ENCODE data around the gene ASB11.
A peak's percentile ranks its signal among the peaks of the same experiment; 100 is the strongest.
"Not testable (repeated sequence)": the region's sequence is repeated elsewhere in the genome, so short reads cannot be mapped to it uniquely, and the experiment has no call there.

Gene ASB11

GRCh38 chrX:15315509-15315908 lies at the start of gene ASB11:
Gene ASB11, minus strand, starts transcription at chrX:15315640. Its CDS starts 35 bp downstream, at chrX:15315605.
- no peak for DNase-seq

GRCh38 chrX:15359701-15360100 lies 44.3 kb upstream of the ASB11 start:
- DNase-seq = no peak

GRCh38 chrX:15358533-15358932 lies 43.1 kb upstream of the ASB11 start:
- DNase-seq = no peak

GRCh38 chrX:15356444-15356843 lies 41.0 kb upstream of the ASB11 start:
- no peak for DNase-seq

- no peak for DNase-seq
Measured at GRCh38 chrX:15350329-15350996, 35.0 kb upstream of the ASB11 start.

- DNase-seq = peak; percentile 37
Measured at GRCh38 chrX:15349046-15349445, 33.6 kb upstream of the ASB11 start.

- DNase-seq = no peak
Measured at GRCh38 chrX:15345976-15346375, 30.5 kb upstream of the ASB11 start.

- no peak for DNase-seq
Measured at GRCh38 chrX:15344106-15344505, 28.7 kb upstream of the ASB11 start.

- no peak for DNase-seq
Measured at GRCh38 chrX:15343075-15343476, 27.6 kb upstream of the ASB11 start.

- DNase-seq = no peak
Measured at GRCh38 chrX:15340867-15341266, 25.4 kb upstream of the ASB11 start.

- DNase-seq = no peak
Measured at GRCh38 chrX:15336023-15336413, 20.6 kb upstream of the ASB11 start.

- peak; percentile 91 for DNase-seq
Measured at GRCh38 chrX:15335135-15336022, 19.9 kb upstream of the ASB11 start, which contains the start of gene PIGA. Gene PIGA, minus strand, starts transcription at chrX:15335523. Its CDS starts 3,593 bp downstream, at chrX:15331930.

GRCh38 chrX:15334561-15334960 lies 19.1 kb upstream of the ASB11 start:
- no peak for DNase-seq

GRCh38 chrX:15328821-15329220 lies 13.4 kb upstream of the ASB11 start:
- DNase-seq = no peak

- DNase-seq = no peak
Measured at GRCh38 chrX:15328131-15328530, 12.7 kb upstream of the ASB11 start.

GRCh38 chrX:15322472-15322871 lies 7.0 kb upstream of the ASB11 start:
- DNase-seq = no peak

- DNase-seq = no peak
Measured at GRCh38 chrX:15322072-15322471, 6.6 kb upstream of the ASB11 start.

GRCh38 chrX:15321447-15321846 lies 6.0 kb upstream of the ASB11 start:
- no peak for DNase-seq

GRCh38 chrX:15320297-15320696 lies 4.9 kb upstream of the ASB11 start:
- DNase-seq = no peak

GRCh38 chrX:15319075-15319474 lies 3.6 kb upstream of the ASB11 start:
- no peak for DNase-seq

- DNase-seq = no peak
Measured at GRCh38 chrX:15314472-15314871, 968 bp downstream of the ASB11 start.

GRCh38 chrX:15311119-15311518 lies 4.3 kb downstream of the ASB11 start:
- DNase-seq = no peak

- peak; percentile 34 for DNase-seq
Measured at GRCh38 chrX:15310117-15310516, 5.3 kb downstream of the ASB11 start.

GRCh38 chrX:15305899-15306298 lies 9.5 kb downstream of the ASB11 start:
- not testable (repeated sequence) for DNase-seq
